Osteocyte (in vitro differentiated cells): Measurements from ENCODE around the gene CDKN1C. TPM values are rescaled to one million over a fixed set of nuclear protein-coding genes. Genes with fewer than 3 reads are reported as not detected.
A peak's percentile ranks its signal among the peaks of the same experiment; 100 is the strongest.
"Not testable (repeated sequence)": the region's sequence is repeated elsewhere in the genome, so short reads cannot be mapped to it uniquely, and the experiment has no call there.

Experiments used
- DNase-seq: peaks from one replicate; pipeline ENCODE4 v3.0.0; 2021; ENCODE audit warnings: mixed read lengths; ENCODE audit not compliant: unreplicated experiment; ENCODE audit errors: extremely low spot score
- H3K27ac Mint-ChIP-seq: one replicate; pipeline ENCODE4 v1.8.0; 2021; ENCODE audit warnings: mild to moderate bottlenecking, mixed read lengths; ENCODE audit not compliant: unreplicated experiment
- H3K27me3 Mint-ChIP-seq: one replicate; pipeline ENCODE4 v1.8.0; 2021; ENCODE audit warnings: mixed read lengths; ENCODE audit not compliant: unreplicated experiment
- H3K36me3 Mint-ChIP-seq: one replicate; pipeline ENCODE4 v1.8.0; 2021; ENCODE audit warnings: mixed read lengths; ENCODE audit not compliant: unreplicated experiment
- H3K4me1 Mint-ChIP-seq: one replicate; pipeline ENCODE4 v1.8.0; 2021; ENCODE audit warnings: mixed read lengths; ENCODE audit not compliant: unreplicated experiment
- H3K4me3 Mint-ChIP-seq: one replicate; pipeline ENCODE4 v1.8.0; 2021; ENCODE audit warnings: mild to moderate bottlenecking, moderate library complexity, mixed read lengths; ENCODE audit not compliant: unreplicated experiment
- H3K9me3 Mint-ChIP-seq: one replicate; pipeline ENCODE4 v1.8.0; 2021; ENCODE audit warnings: mixed read lengths; ENCODE audit not compliant: unreplicated experiment
- total RNA-seq: library from RNA; stranded (reverse); gene quantifications from 2 replicates; pipeline ENCODE4 v1.2.1, GENCODE V29; 2021
- TF ChIP-seq, protein P1 (sequence below): fragments of 200-600 bp; sonication (generic); IDR thresholded peaks from 2 replicates; pipeline ENCODE4 v1.5.0; 2021; ENCODE audit warnings: antibody characterized with exemption, mild to moderate bottlenecking, moderate library complexity

Gene CDKN1C
- total RNA-seq, 1 donor from 2014 or later: 19.2 TPM

DNA sequence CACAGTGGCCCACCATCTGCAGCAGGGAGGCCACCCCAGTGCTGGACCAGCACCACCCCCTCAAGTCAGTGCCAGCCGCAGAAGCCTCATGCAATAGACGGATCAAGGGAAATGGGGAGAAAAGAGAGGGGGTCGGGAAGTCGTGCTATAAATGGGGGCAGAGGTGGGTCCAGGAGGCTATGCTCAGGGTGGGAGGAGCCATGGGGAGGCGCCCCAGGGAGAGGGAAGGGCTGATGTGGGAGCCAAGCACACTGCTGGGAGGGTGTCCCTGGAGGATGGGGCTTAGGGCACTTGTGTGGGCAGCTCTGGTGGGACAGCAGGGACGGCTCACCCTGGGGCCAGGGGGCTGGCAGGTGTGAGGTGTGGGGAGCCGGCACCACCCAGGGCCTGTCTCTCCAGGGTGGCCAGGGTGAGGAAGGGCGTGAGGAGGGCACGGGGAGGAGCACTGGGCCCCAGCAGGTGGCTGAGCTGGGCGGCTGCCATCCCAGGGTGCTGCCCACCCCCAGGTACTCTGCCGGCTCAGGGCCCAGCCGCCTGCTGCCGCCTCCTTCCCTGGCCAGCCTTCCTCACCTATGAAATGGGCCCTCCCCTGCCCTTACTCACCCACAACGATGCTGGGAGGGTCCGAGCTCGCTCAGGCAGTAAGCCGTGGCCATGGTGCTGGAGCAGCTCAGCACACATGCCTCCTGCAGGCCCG lies 25.7 kb upstream of the CDKN1C start:
- Mint-ChIP-seq H3K4me1 (peaks cover 25% of the 10 kb centered on the region), H3K9me3 (no peaks in the 10 kb centered on the region), H3K27me3 (no peaks in the 10 kb centered on the region), H3K27ac (peak overlapping the region; percentile 56), H3K4me3 (no peak overlapping the region), H3K36me3 (no peaks in the 10 kb centered on the region)
- DNase-seq: no peak
- TF ChIP-seq, protein P1, sequence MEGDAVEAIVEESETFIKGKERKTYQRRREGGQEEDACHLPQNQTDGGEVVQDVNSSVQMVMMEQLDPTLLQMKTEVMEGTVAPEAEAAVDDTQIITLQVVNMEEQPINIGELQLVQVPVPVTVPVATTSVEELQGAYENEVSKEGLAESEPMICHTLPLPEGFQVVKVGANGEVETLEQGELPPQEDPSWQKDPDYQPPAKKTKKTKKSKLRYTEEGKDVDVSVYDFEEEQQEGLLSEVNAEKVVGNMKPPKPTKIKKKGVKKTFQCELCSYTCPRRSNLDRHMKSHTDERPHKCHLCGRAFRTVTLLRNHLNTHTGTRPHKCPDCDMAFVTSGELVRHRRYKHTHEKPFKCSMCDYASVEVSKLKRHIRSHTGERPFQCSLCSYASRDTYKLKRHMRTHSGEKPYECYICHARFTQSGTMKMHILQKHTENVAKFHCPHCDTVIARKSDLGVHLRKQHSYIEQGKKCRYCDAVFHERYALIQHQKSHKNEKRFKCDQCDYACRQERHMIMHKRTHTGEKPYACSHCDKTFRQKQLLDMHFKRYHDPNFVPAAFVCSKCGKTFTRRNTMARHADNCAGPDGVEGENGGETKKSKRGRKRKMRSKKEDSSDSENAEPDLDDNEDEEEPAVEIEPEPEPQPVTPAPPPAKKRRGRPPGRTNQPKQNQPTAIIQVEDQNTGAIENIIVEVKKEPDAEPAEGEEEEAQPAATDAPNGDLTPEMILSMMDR: no peak

DNA sequence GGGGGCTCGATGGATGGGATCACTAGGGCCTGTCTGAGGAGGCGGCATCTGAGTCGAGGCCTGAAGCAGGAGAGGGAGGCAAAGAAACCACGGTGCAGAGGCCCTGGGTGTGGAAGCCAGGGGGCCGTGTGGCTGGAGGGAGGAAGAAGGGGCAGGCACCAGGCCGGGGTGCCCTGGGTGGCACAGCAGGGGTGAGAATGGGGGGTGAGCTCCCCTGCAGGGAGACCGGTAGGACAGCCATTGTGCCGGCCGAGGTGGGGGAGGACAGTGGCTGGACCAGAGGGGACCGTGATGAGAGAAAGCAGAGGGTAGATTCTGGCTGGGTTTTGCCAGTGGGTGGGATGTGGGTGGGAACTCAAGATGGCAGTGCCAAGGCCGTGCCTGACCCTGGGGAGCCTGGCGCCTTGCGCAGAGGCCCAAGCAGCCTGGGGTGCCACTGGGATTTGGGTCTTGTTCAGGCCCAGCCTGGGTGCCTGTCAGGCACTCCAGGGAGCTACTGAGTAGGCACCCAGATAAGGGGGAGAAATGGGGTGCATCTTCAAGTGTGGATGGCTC lies 24.9 kb upstream of the CDKN1C start:
- Mint-ChIP-seq H3K36me3 (no peaks in the 10 kb centered on the region), H3K4me1 (peaks cover 25% of the 10 kb centered on the region), H3K9me3 (no peaks in the 10 kb centered on the region), H3K27me3 (no peaks in the 10 kb centered on the region), H3K27ac (no peak overlapping the region), H3K4me3 (no peak overlapping the region)
- TF ChIP-seq, protein P1: no peak
- DNase-seq: no peak

DNA sequence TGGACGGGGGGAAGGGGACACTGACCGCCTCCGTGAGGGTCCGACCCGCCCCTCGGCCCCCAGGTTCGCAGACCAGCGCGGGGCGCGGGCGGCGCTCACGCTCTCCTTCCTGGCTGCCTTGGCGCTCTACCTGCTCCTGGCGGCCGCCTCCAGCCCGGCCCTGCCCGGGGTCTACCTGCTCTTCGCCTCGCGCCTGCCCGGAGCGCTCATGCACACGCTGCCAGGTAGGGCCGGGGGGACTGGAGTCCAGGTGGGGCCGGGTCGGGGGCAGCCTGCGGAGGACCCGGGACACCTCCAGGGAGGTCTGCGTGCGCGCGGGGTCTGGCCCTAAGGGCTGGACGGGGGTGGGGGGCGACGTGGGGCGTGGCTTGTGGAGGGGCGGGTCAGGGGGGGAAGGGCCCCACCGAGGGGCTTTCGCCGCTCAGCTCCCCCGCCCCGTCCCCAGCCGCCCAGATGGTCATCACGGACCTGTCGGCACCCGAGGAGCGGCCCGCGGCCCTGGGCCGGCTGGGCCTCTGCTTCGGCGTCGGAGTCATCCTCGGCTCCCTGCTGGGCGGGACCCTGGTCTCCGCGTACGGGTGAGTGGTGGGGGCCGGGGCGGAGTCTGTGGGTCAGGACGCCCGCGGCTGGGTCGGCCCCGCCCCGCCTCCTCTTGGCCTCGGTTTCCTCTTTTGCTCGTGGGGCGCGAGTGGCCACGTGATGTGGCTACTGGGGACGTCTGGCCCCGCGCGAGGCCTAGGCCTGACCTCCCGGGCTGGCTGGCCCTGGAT lies 23.7 kb upstream of the CDKN1C start:
- Mint-ChIP-seq H3K4me1 (peaks cover 28% of the 10 kb centered on the region), H3K9me3 (no peaks in the 10 kb centered on the region), H3K36me3 (no peaks in the 10 kb centered on the region), H3K27me3 (no peaks in the 10 kb centered on the region), H3K4me3 (no peak overlapping the region), H3K27ac (no peak overlapping the region)
- DNase-seq: no peak
- TF ChIP-seq, protein P1: no peak

DNA sequence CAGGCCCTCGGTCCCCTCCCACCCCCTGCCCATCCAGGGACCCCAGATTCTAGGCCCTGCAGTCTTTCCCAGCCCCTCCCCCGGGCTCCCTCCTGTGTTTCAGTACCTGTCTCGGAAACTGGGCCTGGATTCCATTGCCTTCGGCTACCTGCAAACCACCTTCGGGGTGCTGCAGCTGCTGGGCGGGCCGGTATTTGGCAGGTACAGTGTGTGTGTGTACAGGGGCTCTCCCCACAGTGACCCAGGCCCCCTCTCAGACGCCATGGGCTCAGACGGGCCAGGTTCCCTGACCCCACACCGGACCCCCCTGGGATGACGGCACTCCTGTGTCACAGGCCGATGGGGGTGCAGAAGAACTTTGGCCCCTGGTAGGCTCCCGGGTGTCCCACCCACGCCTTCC lies 22.6 kb upstream of the CDKN1C start:
- H3K27me3 Mint-ChIP-seq: no peaks in the 10 kb centered on the region
- peaks cover 32% of the 10 kb centered on the region for H3K4me1 Mint-ChIP-seq
- no peak overlapping the region for H3K4me3 Mint-ChIP-seq
- no peak overlapping the region for H3K27ac Mint-ChIP-seq
- H3K9me3 Mint-ChIP-seq: no peaks in the 10 kb centered on the region
- TF ChIP-seq, protein P1: no peak
- DNase-seq: no peak
- no peaks in the 10 kb centered on the region for H3K36me3 Mint-ChIP-seq

DNA sequence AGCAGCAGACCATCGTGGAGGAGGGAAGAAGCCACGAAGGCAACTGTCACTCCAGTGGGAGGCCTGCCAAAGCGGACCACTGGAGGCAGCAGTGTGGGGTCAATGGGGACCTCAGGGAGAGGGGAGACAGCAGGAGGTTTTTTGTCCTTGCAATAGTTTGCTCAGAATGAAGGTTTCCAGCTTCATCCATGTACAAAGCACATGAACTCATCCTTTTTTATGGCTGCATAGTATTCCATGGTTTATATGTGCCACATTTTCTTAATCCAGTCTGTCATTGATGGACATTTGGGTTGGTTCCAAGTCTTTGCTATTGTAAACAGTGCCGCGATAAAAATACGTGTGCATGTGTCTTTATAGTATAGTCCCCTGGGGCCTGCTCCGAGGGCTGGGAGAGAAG lies 19.7 kb upstream of the CDKN1C start:
- not testable (repeated sequence) for H3K27ac Mint-ChIP-seq, H3K9me3 Mint-ChIP-seq, H3K4me3 Mint-ChIP-seq, H3K27me3 Mint-ChIP-seq, DNase-seq, H3K36me3 Mint-ChIP-seq
- peaks cover 35% of the 10 kb centered on the region for H3K4me1 Mint-ChIP-seq
